ENCODE results near the gene STN1.
"Not testable (repeated sequence)": the region's sequence is repeated elsewhere in the genome, so short reads cannot be mapped to it uniquely, and the experiment has no call there.

Gene STN1

GRCh38 chr10:103855852-103856796 is 61.9 kb downstream of the STN1 start:
- no peak for DNase-seq

- DNase-seq, result peak; percentile 28
Observed at GRCh38 chr10:103855424-103855823, 62.6 kb downstream of the STN1 start, which contains the start of gene SH3PXD2A. Gene SH3PXD2A, minus strand, starts transcription at chr10:103855576. Its CDS starts 310 bp downstream, at chr10:103855266.

- peak; percentile 28 for DNase-seq
Observed at GRCh38 chr10:103854686-103855391, 63.1 kb downstream of the STN1 start.

- DNase-seq, result no peak
Observed at GRCh38 chr10:103854265-103854685, 63.7 kb downstream of the STN1 start.

GRCh38 chr10:103853428-103854264 is 64.3 kb downstream of the STN1 start:
- DNase-seq, result no peak

GRCh38 chr10:103852856-103853255 is 65.1 kb downstream of the STN1 start:
- DNase-seq, result no peak

- no peak for DNase-seq
Observed at GRCh38 chr10:103852189-103852711, 65.7 kb downstream of the STN1 start.

- no peak for DNase-seq
Observed at GRCh38 chr10:103851261-103851660, 66.7 kb downstream of the STN1 start.

- no peak for DNase-seq
Observed at GRCh38 chr10:103850572-103850895, 67.5 kb downstream of the STN1 start.

- DNase-seq, result no peak
Observed at GRCh38 chr10:103849880-103850571, 68.0 kb downstream of the STN1 start.

GRCh38 chr10:103849212-103849877 is 68.6 kb downstream of the STN1 start:
- DNase-seq, result no peak

GRCh38 chr10:103847909-103848468 is 70.0 kb downstream of the STN1 start:
- no peak for DNase-seq

- DNase-seq, result no peak
Observed at GRCh38 chr10:103847346-103847745, 70.6 kb downstream of the STN1 start.

GRCh38 chr10:103845972-103846371 is 72.0 kb downstream of the STN1 start:
- no peak for DNase-seq

GRCh38 chr10:103845346-103845745 is 72.6 kb downstream of the STN1 start:
- DNase-seq, result not testable (repeated sequence)

- DNase-seq, result no peak
Observed at GRCh38 chr10:103843854-103844570, 74.0 kb downstream of the STN1 start.

- no peak for DNase-seq
Observed at GRCh38 chr10:103843045-103843444, 74.9 kb downstream of the STN1 start.

- no peak for DNase-seq
Observed at GRCh38 chr10:103842605-103843004, 75.4 kb downstream of the STN1 start.

GRCh38 chr10:103841519-103841918 is 76.5 kb downstream of the STN1 start:
- no peak for DNase-seq

- no peak for DNase-seq
Observed at GRCh38 chr10:103840740-103841070, 77.3 kb downstream of the STN1 start.

All from activated naive CD4-positive, alpha-beta T cell treated with anti-CD3 and anti-CD28 coated beads, Interleukin-2, amount 50 U/mL, for 16 hours (primary cell).